Measurements from ENCODE around the gene ANKS6. TPM values are rescaled to one million over a fixed set of nuclear protein-coding genes. Genes with fewer than 3 reads are reported as not detected.

ANKS6 gene
- total and polyA plus RNA-seq, 9 of the 15 experiments (the other 6 are each of a cell fraction or from before 2014, with no cell fraction given) = 9.9 to 74.5 (median 36.9) TPM

DNA sequence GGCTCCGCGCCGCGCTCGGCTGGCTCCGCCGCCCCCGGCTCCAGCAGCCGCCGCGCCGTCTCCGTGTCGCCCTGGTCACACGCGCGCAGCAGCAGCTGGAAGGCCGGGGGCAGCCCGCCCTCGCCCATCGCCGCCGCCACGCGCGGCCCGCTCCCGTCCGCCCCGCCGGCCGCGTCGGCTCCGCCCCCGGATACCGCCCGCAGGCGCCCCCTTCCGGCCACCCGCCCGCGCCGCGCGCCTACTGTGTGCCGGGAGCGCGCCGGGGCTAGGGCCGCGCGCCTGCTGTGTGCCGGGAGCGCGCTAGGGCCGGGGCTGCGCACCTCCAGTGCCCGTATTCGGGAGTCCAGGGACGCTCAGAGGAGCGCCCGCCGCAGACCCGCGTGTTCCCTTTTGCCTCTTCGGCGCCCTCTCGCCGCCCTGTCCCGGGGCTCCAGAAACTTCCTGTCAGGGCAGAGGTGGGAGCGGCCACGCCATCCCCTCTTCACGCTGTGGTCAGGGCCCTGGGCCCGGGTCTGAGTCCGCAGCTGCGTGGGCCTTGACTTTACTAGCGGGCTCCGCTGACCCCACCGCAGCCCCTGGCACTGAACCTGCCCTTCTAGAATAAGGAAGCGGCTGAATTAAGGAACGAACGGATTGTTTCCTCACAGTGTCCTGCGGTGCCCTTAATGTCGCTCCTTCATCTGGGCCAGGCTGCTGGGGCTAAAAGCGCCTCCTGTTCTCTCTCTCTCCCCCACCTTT, at the start of gene ANKS6 (continued):
- TF ChIP-seq, protein P1, sequence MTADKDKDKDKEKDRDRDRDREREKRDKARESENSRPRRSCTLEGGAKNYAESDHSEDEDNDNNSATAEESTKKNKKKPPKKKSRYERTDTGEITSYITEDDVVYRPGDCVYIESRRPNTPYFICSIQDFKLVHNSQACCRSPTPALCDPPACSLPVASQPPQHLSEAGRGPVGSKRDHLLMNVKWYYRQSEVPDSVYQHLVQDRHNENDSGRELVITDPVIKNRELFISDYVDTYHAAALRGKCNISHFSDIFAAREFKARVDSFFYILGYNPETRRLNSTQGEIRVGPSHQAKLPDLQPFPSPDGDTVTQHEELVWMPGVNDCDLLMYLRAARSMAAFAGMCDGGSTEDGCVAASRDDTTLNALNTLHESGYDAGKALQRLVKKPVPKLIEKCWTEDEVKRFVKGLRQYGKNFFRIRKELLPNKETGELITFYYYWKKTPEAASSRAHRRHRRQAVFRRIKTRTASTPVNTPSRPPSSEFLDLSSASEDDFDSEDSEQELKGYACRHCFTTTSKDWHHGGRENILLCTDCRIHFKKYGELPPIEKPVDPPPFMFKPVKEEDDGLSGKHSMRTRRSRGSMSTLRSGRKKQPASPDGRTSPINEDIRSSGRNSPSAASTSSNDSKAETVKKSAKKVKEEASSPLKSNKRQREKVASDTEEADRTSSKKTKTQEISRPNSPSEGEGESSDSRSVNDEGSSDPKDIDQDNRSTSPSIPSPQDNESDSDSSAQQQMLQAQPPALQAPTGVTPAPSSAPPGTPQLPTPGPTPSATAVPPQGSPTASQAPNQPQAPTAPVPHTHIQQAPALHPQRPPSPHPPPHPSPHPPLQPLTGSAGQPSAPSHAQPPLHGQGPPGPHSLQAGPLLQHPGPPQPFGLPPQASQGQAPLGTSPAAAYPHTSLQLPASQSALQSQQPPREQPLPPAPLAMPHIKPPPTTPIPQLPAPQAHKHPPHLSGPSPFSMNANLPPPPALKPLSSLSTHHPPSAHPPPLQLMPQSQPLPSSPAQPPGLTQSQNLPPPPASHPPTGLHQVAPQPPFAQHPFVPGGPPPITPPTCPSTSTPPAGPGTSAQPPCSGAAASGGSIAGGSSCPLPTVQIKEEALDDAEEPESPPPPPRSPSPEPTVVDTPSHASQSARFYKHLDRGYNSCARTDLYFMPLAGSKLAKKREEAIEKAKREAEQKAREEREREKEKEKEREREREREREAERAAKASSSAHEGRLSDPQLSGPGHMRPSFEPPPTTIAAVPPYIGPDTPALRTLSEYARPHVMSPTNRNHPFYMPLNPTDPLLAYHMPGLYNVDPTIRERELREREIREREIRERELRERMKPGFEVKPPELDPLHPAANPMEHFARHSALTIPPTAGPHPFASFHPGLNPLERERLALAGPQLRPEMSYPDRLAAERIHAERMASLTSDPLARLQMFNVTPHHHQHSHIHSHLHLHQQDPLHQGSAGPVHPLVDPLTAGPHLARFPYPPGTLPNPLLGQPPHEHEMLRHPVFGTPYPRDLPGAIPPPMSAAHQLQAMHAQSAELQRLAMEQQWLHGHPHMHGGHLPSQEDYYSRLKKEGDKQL (CRISPR knock-in tag; IDR thresholded peaks at IDR 0.05; ENCODE audit: borderline replicate concordance) = no peak
- TF ChIP-seq SPI1 (IDR thresholded peaks at IDR 0.05; ENCODE audit: borderline replicate concordance, low read depth, low read length) = no peak
- TF ChIP-seq HLTF (IDR thresholded peaks at IDR 0.05) = no peak
- TF ChIP-seq SMARCB1 (IDR thresholded peaks at IDR 0.05; ENCODE audit: insufficient read length, low read depth) = no peak
- TF ChIP-seq ZNF444 (CRISPR knock-in tag; IDR thresholded peaks at IDR 0.05) = no peak
- TF ChIP-seq ZC3H8 (IDR thresholded peaks at IDR 0.05) = no peak
- no peak for TF ChIP-seq CBX1 (IDR thresholded peaks at IDR 0.05; ENCODE audit: low read depth)
- TF ChIP-seq TAL1 (IDR thresholded peaks at IDR 0.05) = no peak
- TF ChIP-seq, protein P2, sequence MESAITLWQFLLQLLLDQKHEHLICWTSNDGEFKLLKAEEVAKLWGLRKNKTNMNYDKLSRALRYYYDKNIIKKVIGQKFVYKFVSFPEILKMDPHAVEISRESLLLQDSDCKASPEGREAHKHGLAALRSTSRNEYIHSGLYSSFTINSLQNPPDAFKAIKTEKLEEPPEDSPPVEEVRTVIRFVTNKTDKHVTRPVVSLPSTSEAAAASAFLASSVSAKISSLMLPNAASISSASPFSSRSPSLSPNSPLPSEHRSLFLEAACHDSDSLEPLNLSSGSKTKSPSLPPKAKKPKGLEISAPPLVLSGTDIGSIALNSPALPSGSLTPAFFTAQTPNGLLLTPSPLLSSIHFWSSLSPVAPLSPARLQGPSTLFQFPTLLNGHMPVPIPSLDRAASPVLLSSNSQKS (CRISPR knock-in tag; IDR thresholded peaks at IDR 0.05) = no peak
- no peak for TF ChIP-seq ZBED1 (IDR thresholded peaks at IDR 0.05)
- no peak for TF ChIP-seq ZNF586 (CRISPR knock-in tag; conservative IDR thresholded peaks at IDR 0.05)
- no peak for TF ChIP-seq SRSF9 (IDR thresholded peaks at IDR 0.05; ENCODE audit: borderline replicate concordance, low read depth, low read length)
- TF ChIP-seq ETS1 (conservative IDR thresholded peaks at IDR 0.05; ENCODE audit: control insufficient read depth, low read depth, low read length) = peak; percentile 52; the same call in 1 of the 2 replicates
- TF ChIP-seq BACH1 (tag; IDR thresholded peaks at IDR 0.05) = peak; percentile 64; the same call in 1 of the 2 replicates
- no peak for TF ChIP-seq KLF10 (CRISPR knock-in tag; IDR thresholded peaks at IDR 0.05)
- no peak for TF ChIP-seq PHB2 (IDR thresholded peaks at IDR 0.05; ENCODE audit: low read depth)
- no peak for TF ChIP-seq NFATC3 (IDR thresholded peaks at IDR 0.05)
- no peak for TF ChIP-seq SMARCA5 (IDR thresholded peaks at IDR 0.05)
- no peak for TF ChIP-seq EP300 (IDR thresholded peaks at IDR 0.05; ENCODE audit: low read length)
- TF ChIP-seq HDAC3 (IDR thresholded peaks at IDR 0.05; ENCODE audit: borderline replicate concordance, partially characterized antibody) = no peak
- TF ChIP-seq SOX6 (IDR thresholded peaks at IDR 0.05) = no peak
- TF ChIP-seq FOXK2 (conservative IDR thresholded peaks at IDR 0.05 in 1 of 2, IDR thresholded peaks at IDR 0.05 in 1 of 2; ENCODE audit: low read depth in 2 of 2) = no peak

Measured in K562 (cell line).